Suppressor macrophage (primary cell): ENCODE measurements around the gene RAP1GAP2.

ENCODE experiments used
- DNase-seq, 4 experiments: peaks; one replicate each; pipeline ENCODE4 v3.0.0-alpha.2; 2020 to 2022

RAP1GAP2 gene

DNA sequence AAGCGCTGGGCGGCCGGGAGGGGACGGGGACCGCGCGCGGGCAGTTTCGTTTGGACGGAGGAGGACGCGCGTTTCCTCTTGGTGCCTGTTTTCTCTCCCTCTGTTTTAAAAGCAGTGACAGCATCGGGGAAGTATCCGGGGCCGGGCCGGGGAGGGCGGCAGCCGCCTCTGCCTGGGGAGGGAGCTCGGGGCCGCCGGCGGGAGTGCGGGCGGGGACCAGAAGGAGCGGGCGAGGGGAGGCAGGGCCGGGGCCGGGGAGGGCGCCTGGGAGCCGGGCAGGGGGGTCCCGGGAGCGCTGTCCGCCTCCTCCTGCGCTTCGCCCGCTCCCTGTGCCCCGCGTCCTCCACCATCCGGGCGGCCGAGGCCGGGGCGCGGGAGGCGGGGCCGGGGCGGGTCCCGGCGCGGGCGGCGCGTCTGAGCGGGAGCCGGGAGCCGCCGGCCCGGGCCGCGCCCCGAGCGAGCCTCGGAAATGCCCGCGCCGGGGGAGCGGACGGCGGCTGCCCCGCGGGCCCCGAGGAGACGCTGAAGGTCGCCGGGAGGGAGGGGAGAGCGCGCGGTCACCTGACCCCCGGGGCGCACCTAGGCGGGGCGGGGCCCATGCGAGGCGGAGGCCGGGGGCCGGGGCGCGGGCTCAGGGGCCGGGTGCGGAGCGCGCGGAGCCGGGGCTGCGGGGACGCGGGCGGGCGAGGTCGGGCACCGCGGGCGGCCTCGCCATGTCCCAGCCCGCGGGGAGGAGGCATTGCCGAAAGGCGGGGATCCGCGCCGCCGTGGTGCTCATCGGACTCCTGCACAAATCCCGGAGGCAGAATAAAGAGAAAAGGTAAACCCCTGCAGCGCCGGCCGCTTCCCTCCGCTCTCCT is 57.3 kb downstream of the RAP1GAP2 start:
- DNase-seq = peak; percentile 56 to 88 (median 72)

GRCh38 chr17:2854143-2855055 is 58.2 kb downstream of the RAP1GAP2 start:
- peak; percentile 21 to 54 (median 42) for DNase-seq

- DNase-seq = peak in 1 of 4 experiments; percentile 34
Measured at GRCh38 chr17:2855063-2855600, 58.9 kb downstream of the RAP1GAP2 start.

GRCh38 chr17:2856727-2857126 is 60.5 kb downstream of the RAP1GAP2 start:
- no peak for DNase-seq

- no peak for DNase-seq
Measured at GRCh38 chr17:2860045-2860444, 63.8 kb downstream of the RAP1GAP2 start.

GRCh38 chr17:2860883-2861282 is 64.6 kb downstream of the RAP1GAP2 start:
- no peak for DNase-seq

GRCh38 chr17:2862197-2862596 is 66.0 kb downstream of the RAP1GAP2 start:
- no peak for DNase-seq

- no peak for DNase-seq
Measured at GRCh38 chr17:2863204-2863603, 67.0 kb downstream of the RAP1GAP2 start.

DNA sequence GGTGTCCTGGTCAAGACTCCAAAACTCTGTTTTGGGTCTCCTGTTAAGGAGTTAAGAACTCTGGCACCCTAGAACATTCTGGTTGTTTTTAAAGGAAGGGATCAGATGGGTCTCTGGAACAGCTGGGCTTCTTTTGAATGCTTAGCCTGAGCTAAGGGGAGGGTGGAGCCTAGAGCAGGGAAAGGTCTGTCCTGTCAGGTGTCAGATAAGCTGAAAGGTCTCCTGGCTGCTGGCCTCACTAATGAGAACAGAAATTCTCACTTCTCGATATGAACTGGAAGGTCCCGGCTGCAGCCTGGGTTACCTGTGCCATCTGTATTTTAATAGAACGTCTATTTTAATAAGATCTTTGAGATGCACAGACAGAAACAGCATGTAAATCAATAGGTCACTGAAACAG is 69.0 kb downstream of the RAP1GAP2 start:
- no peak for DNase-seq

GRCh38 chr17:2867441-2868424 is 71.5 kb downstream of the RAP1GAP2 start:
- DNase-seq = peak in 3 of 4 experiments; percentile 31 to 56 (median 43)

- no peak for DNase-seq
Measured at GRCh38 chr17:2869604-2870003, 73.4 kb downstream of the RAP1GAP2 start.

- no peak for DNase-seq
Measured at GRCh38 chr17:2871205-2871604, 75.0 kb downstream of the RAP1GAP2 start.

GRCh38 chr17:2871720-2872119 is 75.5 kb downstream of the RAP1GAP2 start:
- no peak for DNase-seq

DNA sequence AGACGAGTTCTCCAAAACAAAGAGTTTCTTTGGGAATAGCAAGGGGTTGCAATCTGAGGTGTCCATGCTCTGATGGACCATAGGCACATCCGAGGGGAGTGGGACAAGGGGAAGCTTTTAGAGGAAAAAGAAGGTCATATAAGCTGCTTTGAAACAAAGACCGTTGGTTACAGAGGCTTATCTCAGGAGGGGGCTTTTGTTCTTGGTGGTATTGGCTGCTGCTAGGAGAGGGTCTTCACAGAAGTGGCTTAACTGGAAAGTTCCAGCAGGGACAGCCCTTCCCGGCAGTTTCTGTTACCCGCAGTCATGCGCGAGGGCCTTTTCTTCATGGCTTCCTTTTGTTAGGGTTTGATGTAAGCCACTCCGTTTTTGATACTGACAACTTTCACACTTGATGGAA is 76.0 kb downstream of the RAP1GAP2 start:
- DNase-seq = no peak

GRCh38 chr17:2874189-2874686 is 78.0 kb downstream of the RAP1GAP2 start:
- no peak for DNase-seq

GRCh38 chr17:2875608-2876007 is 79.4 kb downstream of the RAP1GAP2 start:
- no peak for DNase-seq

DNA sequence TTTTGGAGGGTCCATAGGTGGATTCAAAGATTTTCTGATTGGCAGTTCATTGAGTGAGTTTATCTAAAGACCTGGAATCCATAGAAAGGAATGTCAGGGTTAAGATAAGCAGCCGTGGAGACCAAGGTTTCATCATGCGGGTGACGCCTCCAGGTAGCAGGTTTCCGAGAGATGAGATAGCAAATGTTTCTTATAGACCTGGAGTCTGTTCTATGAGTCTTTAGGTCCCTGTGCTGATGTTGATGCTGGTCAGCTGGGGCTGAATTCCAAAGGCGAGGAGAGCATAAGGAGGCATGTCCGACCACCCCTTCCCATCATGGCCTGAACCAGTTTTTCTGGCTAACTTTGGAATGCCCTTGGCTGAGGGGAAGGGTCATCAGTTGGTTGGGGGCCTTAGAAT is 80.2 kb downstream of the RAP1GAP2 start:
- DNase-seq = no peak

GRCh38 chr17:2878751-2879254 is 82.6 kb downstream of the RAP1GAP2 start:
- DNase-seq = no peak

DNA sequence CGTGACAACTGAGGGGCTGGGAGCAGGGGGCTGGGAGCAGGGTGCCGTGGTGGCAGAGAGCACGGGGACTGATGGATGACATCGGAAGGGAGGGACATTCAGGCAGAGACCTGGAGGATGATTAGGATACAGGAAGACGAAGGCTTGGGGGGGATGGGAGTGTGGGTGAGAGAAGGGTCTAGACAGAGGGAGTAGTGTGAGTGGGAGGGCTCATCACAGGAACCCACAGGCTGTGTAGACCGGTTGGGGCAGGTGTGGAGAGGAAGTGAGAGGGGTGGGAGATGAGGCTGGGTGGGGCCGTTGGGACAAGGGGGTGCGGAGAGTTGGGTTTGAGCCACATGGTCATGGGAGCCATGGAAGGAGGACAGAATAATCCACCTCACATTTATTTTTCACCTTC is 83.8 kb downstream of the RAP1GAP2 start:
- DNase-seq = no peak

DNA sequence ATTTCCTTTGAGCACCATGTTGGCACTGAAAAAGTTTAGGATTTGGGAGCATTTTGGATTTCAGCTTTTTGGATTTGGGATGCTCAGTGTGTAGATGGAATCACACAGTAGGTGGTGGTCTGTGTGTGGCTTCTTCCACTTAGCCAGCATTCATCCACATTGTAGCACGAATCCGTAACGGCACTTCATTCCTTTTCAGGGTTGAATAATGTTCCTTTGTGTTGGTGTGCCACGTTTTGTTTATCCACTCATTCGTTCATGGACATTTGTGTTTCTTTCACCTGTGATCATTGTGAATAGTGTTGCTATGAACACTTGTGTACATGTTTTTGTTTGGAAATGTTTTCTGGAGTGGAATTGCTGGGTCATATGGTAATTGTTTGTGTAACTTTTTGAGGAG is 85.1 kb downstream of the RAP1GAP2 start:
- no peak for DNase-seq

DNA sequence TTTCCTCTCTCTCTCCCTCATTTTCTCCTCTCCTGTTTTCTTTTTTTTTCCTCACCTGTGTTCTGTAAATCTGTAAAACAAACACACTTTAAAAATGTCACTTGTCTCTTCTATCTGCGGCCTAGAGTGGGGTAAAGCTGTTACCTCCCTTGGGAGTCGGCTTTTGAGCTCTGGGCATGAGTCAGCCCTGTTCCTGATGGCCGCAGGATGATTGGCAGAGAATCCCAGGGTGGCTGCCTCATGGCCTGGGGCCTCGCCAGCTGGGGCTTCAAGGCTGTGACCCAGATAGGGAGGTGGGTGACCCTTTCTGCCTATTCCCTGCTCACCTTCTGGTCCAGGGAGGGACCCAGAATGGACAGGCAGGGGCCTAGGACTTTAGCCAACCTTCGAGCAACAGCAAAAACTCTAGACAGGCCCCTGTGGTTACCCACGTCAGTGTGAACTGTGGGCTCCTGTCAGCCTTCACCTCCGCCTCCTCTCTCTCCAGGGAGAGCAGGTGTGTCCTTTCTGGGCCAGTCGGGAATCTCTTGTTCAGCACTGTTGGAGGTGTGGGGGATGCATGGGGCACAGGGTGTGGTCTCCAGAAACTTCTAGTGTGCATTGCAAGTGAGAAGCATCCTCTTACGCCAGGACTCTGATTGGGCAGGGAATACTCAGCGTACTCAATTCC is 87.4 kb downstream of the RAP1GAP2 start:
- DNase-seq = no peak
